Measurements from ENCODE around the gene CD48.

CD48 gene

DNA sequence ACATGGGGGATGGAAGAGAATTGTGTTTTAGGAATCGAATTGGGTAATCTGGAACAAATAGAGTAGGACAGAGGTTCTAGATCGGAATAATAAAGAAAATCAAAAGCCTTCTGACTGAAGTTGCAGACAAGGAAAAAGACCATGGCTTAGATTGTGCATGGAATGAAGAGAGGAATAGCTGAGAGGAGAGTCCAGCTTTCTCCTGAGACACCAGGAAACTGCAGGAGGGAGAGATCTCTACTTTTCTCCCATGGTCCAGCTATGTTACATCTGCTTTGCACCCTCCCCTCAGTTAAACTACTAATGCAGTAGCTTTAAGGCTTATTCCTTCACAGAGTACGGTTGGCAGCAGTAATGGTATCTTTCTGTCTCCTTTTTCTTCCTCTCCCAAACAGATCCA lies 40.8 kb upstream of the CD48 start:
- H3F3A ChIP-seq (ENCODE audit: low read depth) = no peaks in the 10 kb centered on the region
- TF ChIP-seq, protein P1, sequence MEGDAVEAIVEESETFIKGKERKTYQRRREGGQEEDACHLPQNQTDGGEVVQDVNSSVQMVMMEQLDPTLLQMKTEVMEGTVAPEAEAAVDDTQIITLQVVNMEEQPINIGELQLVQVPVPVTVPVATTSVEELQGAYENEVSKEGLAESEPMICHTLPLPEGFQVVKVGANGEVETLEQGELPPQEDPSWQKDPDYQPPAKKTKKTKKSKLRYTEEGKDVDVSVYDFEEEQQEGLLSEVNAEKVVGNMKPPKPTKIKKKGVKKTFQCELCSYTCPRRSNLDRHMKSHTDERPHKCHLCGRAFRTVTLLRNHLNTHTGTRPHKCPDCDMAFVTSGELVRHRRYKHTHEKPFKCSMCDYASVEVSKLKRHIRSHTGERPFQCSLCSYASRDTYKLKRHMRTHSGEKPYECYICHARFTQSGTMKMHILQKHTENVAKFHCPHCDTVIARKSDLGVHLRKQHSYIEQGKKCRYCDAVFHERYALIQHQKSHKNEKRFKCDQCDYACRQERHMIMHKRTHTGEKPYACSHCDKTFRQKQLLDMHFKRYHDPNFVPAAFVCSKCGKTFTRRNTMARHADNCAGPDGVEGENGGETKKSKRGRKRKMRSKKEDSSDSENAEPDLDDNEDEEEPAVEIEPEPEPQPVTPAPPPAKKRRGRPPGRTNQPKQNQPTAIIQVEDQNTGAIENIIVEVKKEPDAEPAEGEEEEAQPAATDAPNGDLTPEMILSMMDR (conservative IDR thresholded peaks at IDR 0.05; ENCODE audit: low read length) = no peak
- TF ChIP-seq EZH2phosphoT487 (IDR thresholded peaks at IDR 0.05; ENCODE audit: borderline replicate concordance) = no peak
- H3K4me2 ChIP-seq (ENCODE audit: low read depth, low read length, poor library complexity, severe bottlenecking) = no peak overlapping the region
- no peaks in the 10 kb centered on the region for H3K79me2 ChIP-seq (ENCODE audit: insufficient read depth, low read length)
- no peak overlapping the region for H3K9ac ChIP-seq (ENCODE audit: low read depth, low read length, poor library complexity, severe bottlenecking)
- no peaks in the 10 kb centered on the region for H3K27me3 ChIP-seq (ENCODE audit: insufficient read depth, low read length, poor library complexity, severe bottlenecking)
- no peaks in the 10 kb centered on the region for H3K4me1 ChIP-seq (ENCODE audit: insufficient read depth, low read length, poor library complexity, severe bottlenecking)
- H3K9me3 ChIP-seq (ENCODE audit: insufficient read depth, low read depth, low read length) = no peaks in the 10 kb centered on the region
- H3K9me2 ChIP-seq (replicated peaks; ENCODE audit: low read depth, low read length) = no peaks in the 10 kb centered on the region
- H2AFZ ChIP-seq (ENCODE audit: low read length) = no peak overlapping the region
- H4K20me1 ChIP-seq (ENCODE audit: insufficient read depth, low read length, poor library complexity, severe bottlenecking) = no peaks in the 10 kb centered on the region
- no peaks in the 10 kb centered on the region for H3K36me3 ChIP-seq (ENCODE audit: insufficient read depth, low read length)
- H3K4me3 ChIP-seq (ENCODE audit: low read length, poor library complexity, severe bottlenecking) = no peak overlapping the region

DNA sequence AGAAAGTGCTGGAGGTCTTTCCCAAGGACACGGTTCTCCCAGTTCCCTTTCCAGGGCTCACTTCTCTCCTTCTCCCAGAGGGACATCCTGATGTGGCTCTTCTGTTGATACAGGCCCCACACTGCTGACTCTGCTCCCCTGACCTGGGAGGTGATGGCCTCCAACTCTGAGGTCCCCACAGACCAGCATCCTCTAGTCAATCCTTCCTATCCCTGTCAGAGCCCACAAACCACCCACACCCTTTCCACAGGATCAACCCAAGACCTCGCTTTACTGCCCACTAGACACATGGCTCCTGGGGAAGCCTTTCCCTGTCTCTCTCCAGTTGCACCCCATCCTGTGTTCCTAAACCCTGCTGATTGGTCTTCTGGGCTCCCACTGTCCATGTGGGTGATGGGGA lies 39.0 kb upstream of the CD48 start:
- Histone ChIP-seq H3K4me1 (ENCODE audit: insufficient read depth, low read length, poor library complexity, severe bottlenecking) (no peaks in the 10 kb centered on the region), H3K27me3 (ENCODE audit: insufficient read depth, low read length, poor library complexity, severe bottlenecking) (no peaks in the 10 kb centered on the region), H3F3A (ENCODE audit: low read depth) (no peaks in the 10 kb centered on the region), H4K20me1 (ENCODE audit: insufficient read depth, low read length, poor library complexity, severe bottlenecking) (no peaks in the 10 kb centered on the region), H3K9me2 (replicated peaks; ENCODE audit: low read depth, low read length) (no peaks in the 10 kb centered on the region), H3K36me3 (ENCODE audit: insufficient read depth, low read length) (no peaks in the 10 kb centered on the region), H2AFZ (ENCODE audit: low read length) (no peak overlapping the region), H3K4me3 (ENCODE audit: low read length, poor library complexity, severe bottlenecking) (no peak overlapping the region), H3K79me2 (ENCODE audit: insufficient read depth, low read length) (no peaks in the 10 kb centered on the region), H3K9me3 (ENCODE audit: insufficient read depth, low read depth, low read length) (no peaks in the 10 kb centered on the region), H3K4me2 (ENCODE audit: low read depth, low read length, poor library complexity, severe bottlenecking) (no peak overlapping the region), H3K9ac (ENCODE audit: low read depth, low read length, poor library complexity, severe bottlenecking) (no peak overlapping the region)
- TF ChIP-seq, protein P1 (conservative IDR thresholded peaks at IDR 0.05; ENCODE audit: low read length) = no peak
- TF ChIP-seq EZH2phosphoT487 (IDR thresholded peaks at IDR 0.05; ENCODE audit: borderline replicate concordance) = no peak

DNA sequence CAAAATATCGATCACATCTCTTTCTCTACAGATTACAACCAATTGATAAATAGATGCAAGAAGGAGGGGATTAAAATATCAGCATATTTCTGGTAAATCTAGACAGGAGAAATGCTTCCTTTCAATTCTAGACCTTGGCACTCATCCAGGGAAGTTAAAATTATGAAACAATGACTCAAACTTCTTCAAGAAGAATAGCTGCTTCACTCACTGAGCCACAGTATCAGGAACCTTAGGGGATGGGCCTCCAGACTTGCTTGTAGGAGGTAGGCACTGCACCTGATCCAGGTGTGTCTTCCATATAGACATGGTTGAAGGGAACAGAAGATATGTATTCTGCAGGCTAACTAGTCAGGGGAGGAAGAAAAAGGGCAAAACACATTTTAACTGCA lies 37.3 kb upstream of the CD48 start:
- no peak overlapping the region for H3K4me3 ChIP-seq (ENCODE audit: low read length, poor library complexity, severe bottlenecking)
- no peaks in the 10 kb centered on the region for H4K20me1 ChIP-seq (ENCODE audit: insufficient read depth, low read length, poor library complexity, severe bottlenecking)
- H3F3A ChIP-seq (ENCODE audit: low read depth) = no peaks in the 10 kb centered on the region
- no peak overlapping the region for H3K4me2 ChIP-seq (ENCODE audit: low read depth, low read length, poor library complexity, severe bottlenecking)
- no peaks in the 10 kb centered on the region for H3K79me2 ChIP-seq (ENCODE audit: insufficient read depth, low read length)
- TF ChIP-seq, protein P1 (conservative IDR thresholded peaks at IDR 0.05; ENCODE audit: low read length) = no peak
- TF ChIP-seq EZH2phosphoT487 (IDR thresholded peaks at IDR 0.05; ENCODE audit: borderline replicate concordance) = no peak
- H3K9me2 ChIP-seq (replicated peaks; ENCODE audit: low read depth, low read length) = no peaks in the 10 kb centered on the region
- no peaks in the 10 kb centered on the region for H3K9me3 ChIP-seq (ENCODE audit: insufficient read depth, low read depth, low read length)
- H2AFZ ChIP-seq (ENCODE audit: low read length) = no peak overlapping the region
- H3K9ac ChIP-seq (ENCODE audit: low read depth, low read length, poor library complexity, severe bottlenecking) = no peak overlapping the region
- no peaks in the 10 kb centered on the region for H3K36me3 ChIP-seq (ENCODE audit: insufficient read depth, low read length)
- H3K4me1 ChIP-seq (ENCODE audit: insufficient read depth, low read length, poor library complexity, severe bottlenecking) = no peaks in the 10 kb centered on the region
- H3K27me3 ChIP-seq (ENCODE audit: insufficient read depth, low read length, poor library complexity, severe bottlenecking) = no peaks in the 10 kb centered on the region
